GM18520 (cell line): ENCODE measurements around the gene LY6G6F.
"Not testable (repeated sequence)": the region's sequence is repeated elsewhere in the genome, so short reads cannot be mapped to it uniquely, and the experiment has no call there.

Experiments used
- ATAC-seq: cut with Tn5 transposase; IDR thresholded peaks from one replicate; pipeline ENCODE4 v1.9.1; 2021; ENCODE audit not compliant: unreplicated experiment

Gene LY6G6F

DNA sequence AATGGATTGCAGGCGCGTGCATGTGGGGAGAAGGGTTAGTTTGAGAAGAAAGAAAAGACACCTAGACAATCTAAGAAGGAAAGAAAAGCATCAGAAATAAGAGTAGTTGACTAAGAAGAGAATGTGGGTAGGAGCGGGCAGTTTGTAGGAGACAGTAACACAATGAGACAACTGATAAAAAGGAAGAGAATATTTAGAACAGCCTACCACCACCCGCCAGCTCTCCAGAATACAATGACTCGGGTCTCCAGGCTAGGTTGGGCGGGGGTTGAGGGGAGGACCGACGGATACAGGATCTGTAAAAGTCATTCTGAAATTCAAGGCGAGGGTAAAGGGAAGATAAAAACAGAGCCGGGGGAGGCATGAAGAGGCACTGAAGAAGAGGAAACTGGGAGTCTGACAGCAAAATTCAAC, 4.3 kb upstream of the LY6G6F start:
- ATAC-seq: no peak

GRCh38 chr6:31702819-31703716, 3.6 kb upstream of the LY6G6F start, which contains the start of gene ABHD16A:
Gene ABHD16A (minus strand): TSS chr6:31703324. CDS start chr6:31703281, 43 bp downstream.
- ATAC-seq: peak; percentile 80

DNA sequence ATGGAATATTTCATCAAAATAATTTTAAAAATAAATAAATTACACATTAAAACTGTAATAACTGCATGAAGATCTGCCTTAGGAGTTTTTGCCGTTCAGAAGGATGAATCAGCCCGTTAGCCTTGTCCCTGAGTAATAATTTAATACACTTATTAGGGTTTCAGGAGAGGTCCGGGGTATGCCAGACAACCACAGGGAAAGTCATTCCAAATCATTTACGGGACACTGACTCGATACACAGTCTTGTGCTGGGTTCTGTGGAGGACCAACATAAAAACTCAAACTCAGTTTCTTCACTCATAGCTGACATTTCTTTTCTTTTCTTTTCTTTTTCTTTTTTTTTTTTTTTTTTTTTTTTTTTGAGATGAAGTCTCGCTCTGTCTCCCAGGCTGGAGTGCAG, 735 bp upstream of the LY6G6F start:
- no peak for ATAC-seq

DNA sequence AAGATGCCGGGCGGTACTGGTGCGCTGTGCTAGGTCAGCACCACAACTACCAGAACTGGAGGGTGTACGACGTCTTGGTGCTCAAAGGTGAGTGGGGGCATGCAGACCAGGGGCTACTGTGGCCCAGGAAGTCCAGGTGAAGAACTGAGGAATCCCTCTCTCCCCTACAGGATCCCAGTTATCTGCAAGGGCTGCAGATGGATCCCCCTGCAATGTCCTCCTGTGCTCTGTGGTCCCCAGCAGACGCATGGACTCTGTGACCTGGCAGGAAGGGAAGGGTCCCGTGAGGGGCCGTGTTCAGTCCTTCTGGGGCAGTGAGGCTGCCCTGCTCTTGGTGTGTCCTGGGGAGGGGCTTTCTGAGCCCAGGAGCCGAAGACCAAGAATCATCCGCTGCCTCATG, 1.0 kb downstream of the LY6G6F start:
- no peak for ATAC-seq

DNA sequence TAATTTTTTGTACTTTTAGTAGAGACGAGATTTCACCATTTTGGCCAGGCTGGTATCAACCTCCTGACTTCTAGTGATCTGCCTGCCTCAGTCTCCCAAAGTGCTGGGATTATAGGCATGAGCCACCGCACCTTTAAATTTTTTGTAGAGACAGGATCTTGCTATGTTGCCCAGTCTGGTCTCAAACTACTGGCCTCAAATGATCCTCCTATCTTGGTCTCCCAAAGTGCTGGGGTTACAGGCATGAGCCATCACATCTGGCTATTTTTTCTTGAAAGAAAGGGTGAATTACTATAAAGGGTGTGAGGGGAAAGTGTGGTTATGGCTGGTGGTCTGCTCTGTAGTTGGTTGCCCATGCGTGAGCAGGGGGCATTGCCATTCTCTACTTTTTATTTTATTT, 1.6 kb downstream of the LY6G6F start:
- no peak for ATAC-seq

DNA sequence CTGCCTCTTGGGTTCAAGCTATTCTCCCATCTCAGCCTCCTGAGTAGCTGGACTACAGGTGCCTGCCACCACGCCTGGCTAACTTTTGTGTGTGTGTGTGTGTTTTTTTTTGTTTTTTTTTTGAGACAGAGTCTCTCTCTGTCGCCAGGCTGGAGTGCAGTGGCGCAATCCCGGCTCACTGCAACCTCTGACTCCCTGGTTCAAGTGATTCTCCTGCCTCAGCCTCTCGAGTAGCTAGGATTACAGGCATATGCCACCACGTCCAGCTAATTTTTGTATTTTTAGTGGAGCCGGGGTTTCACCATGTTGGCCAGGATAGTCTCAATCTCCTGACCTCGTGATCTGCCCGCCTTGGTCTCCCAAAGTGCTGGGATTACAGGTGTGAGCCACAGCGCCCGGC, 2.5 kb downstream of the LY6G6F start:
- not testable (repeated sequence) for ATAC-seq

- no peak for ATAC-seq
Measured at GRCh38 chr6:31710523-31711219, 4.0 kb downstream of the LY6G6F start.

DNA sequence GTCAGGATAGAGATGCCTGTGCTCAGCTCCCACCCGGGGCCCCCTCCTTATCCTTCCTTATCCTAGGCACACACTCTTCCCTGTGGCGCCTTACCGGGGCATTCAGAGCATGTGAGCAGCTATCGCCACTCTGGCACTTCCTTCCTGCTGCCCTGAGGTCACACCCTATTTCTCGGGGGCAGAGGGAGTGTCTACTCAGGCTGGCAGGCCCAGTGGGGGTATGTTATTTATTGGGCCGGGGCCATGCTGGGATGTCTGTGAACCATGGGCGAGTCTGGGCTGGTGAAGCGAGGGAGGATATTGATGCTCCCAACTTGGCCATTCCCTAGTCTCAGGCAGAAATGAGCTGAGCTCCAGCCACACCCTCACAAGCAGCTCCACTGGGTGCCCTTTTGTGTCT, 4.6 kb downstream of the LY6G6F start:
- ATAC-seq: no peak

DNA sequence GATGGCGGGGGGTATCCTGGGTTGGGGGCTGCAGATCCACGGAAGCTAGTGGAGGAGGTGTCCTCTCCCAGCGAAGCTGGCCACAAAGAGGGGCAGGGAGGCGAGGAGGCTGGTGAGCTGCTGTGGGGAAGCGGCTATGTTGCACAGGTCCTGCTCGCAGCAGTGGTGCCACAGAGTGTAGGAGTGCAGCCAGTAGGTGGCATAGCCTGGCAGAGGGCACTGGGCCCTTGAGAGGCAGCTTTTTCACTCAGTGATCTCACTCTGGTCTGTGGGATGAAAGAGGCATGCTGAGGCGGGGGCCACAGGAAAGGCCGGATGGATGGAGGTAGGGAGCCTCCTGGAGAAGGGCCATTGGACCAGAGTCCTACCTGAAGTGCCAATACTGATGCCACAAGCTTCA, 5.6 kb downstream of the LY6G6F start:
- no peak for ATAC-seq

DNA sequence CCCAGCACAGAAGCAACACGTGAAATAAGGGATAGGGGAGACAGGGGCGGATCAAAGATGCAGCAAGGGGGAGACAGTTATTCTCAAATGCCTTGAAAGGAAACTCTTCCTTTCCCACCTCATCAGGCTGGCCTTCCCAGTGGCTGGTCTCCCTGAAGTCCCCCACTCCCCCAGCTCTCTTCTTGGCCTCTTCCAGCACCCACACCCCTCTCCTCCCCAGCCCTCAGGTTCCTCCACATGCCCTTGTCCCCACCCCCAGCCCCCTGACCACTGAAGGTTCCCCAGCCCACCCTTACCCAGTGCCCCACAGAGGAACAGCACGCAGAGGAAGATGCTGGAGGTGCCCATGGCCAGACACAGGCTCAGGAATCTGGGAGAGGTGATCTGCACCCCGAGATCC, 6.8 kb downstream of the LY6G6F start:
- no peak for ATAC-seq

- ATAC-seq: no peak
Measured at GRCh38 chr6:31713991-31714684, 7.5 kb downstream of the LY6G6F start.

GRCh38 chr6:31715022-31715958, 8.6 kb downstream of the LY6G6F start, which contains the start of gene LY6G6D:
Gene LY6G6D (plus strand): TSS chr6:31715348. CDS start chr6:31715356, 8 bp downstream.
- ATAC-seq: no peak

- ATAC-seq: no peak
Measured at GRCh38 chr6:31717499-31718222, 11.0 kb downstream of the LY6G6F start.

DNA sequence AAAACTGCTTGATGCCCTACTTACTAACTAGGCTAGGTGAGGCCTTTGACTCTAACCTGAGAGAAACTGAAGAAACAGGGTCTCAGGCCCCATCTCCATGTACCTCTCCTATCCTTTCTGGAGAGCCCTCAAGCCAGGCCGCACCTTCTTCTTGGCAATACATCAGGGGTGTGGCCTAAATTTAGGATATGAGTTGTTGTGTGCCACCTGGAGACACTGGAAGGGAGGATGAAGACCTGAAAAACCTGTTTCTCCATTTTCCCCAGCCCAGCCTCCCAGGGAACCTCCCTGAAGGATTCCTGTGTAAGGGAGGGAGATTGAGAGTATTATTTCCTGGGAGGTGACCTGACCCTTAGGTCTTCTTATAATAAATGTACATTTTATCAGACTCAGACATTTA, 11.6 kb downstream of the LY6G6F start:
- no peak for ATAC-seq

- ATAC-seq: no peak
Measured at GRCh38 chr6:31719001-31719400, 12.3 kb downstream of the LY6G6F start.

DNA sequence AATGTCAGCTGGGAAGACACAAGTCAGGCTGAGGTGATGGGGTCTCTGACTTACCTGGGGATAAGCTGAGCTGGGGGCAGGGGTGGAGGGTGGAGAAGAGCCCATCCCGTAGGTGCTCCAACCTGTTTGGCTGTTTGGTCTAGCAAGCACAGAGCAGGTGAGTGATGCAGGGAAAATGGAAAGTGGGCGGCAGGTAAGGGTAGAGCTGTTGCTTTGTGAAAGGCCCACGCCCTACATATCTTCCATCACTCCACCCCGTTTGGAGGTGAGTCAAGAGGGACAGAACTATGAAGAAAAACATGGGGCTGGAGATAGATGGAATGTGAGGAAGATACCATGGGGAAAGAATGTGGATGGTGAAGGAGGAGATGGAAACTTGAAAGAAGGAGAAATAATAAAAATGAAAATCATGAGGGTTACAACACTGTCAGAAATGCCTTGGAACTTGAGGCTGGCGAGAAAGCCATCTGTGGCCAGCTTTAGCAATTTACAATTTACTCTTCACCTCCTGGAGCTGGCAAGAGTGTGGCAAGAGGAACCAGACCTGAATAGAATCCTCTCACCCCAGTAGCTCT, 13.6 kb downstream of the LY6G6F start:
- no peak for ATAC-seq

DNA sequence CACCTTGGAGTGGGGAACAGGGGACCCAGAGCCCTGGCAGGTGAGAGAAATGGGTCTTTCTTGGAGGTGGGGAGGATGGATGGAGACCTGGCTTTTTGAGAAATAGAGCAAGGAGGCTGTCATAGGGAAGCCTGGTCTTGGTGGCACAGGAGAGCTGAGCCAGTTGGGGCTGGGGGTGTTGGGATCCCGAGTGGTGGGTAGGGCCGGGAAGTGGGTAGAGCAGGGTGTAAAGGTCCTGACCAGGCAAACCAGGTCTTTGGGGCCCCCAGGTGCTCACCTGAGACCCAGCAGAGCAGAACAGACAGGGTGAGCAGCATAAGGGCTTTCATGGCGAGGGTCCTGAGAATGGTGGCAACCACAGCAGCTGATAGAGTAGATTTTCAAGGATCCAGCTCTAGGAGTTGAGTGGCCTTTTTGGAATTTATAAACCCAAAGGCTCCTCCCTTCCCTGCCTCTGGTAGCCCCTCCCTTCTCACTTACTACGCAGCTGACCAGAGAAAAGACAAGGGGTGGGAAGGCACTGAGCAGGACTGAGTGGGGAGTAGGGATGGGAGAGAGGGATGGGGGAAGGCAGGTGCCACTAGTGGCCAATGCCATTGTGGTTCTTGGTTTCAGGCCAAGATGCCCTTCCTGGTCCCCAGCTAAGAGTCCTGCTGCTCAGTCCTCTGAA, 14.8 kb downstream of the LY6G6F start, which contains the start of gene LY6G6C:
Gene LY6G6C (minus strand): TSS at position 396 of the 670 bp plus-strand sequence. CDS start 67 bp downstream, at position 329.
- ATAC-seq: no peak

DNA sequence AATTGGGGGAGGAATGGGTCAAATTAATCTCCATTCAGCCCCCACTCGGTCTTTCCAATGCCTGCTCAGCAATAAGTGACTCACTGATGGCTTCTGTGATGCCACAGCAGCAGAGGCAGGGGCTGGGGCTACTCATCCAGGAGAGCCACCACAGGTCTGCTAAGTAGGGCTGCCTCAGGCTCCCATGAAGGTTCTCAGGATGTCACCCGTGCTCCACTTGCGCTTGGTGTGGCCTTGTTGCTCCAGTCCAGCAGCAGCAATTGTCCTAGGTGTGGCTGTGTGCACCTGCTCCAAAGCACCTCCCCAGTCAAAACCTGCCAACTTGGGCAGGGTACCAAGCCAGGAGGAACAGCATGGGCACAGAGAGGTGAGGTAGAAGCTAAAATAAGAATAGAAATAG, 15.5 kb downstream of the LY6G6F start:
- ATAC-seq: no peak
